H1 (cell line): Measurements from ENCODE around the gene METTL22. TPM values are rescaled to one million over a fixed set of nuclear protein-coding genes. Genes with fewer than 3 reads are reported as not detected.

Experiments used
- CTCF ChIA-PET: fragments of 300-600 bp; sonication (Branson Sonifier 250); formaldehyde crosslinking; loops from one replicate; lab custom pipeline; 2021; ENCODE audit not compliant: partially characterized antibody; lab: Charles Lee
- POLR2A ChIA-PET: fragments of 300-600 bp; sonication (Branson Sonifier 250); formaldehyde crosslinking; loops from one replicate; lab custom pipeline; 2021; ENCODE audit warnings: inconsistent platforms; ENCODE audit not compliant: partially characterized antibody; lab: Charles Lee
- DNase-seq, 2 experiments: peaks; one replicate each; pipeline versions ENCODE4 v3.0.0 to v3.0.0-alpha.2; 2010 to 2022; ENCODE audit warnings: low spot score in 2 of 2, low read depth in 1 of 2, mixed read lengths in 1 of 2
- FAIRE-seq: peaks from 2 replicates; lab custom pipeline; 2011; peaks lifted over from hg19 to GRCh38; lab: Jason Lieb, UNC
- H2AFZ ChIP-seq: 2 replicates; pipeline ENCODE4 v1.8.1; 2012; ENCODE audit warnings: low read length, inconsistent platforms
- H2AK5ac ChIP-seq: 2 replicates; pipeline ENCODE4 v1.6.1; 2013; ENCODE audit warnings: low read depth, low read length
- H2BK120ac ChIP-seq: replicated peaks from 2 replicates; pipeline ENCODE3; 2013; ENCODE audit warnings: low read depth, low read length, inconsistent platforms
- H2BK12ac ChIP-seq: 2 replicates; pipeline ENCODE4 v1.6.1; 2013; ENCODE audit warnings: low read depth, low read length
- H2BK15ac ChIP-seq: 2 replicates; pipeline ENCODE4 v1.6.1; 2013; ENCODE audit warnings: low read length
- H2BK20ac ChIP-seq: 2 replicates; pipeline ENCODE4 v1.6.1; 2013; ENCODE audit warnings: low read length
- H2BK5ac ChIP-seq: 2 replicates; pipeline ENCODE4 v1.6.1; 2013; ENCODE audit warnings: low read depth, low read length
- H3K14ac ChIP-seq: 2 replicates; pipeline ENCODE4 v1.6.1; 2013; ENCODE audit warnings: inconsistent platforms; ENCODE audit not compliant: insufficient read length
- H3K18ac ChIP-seq: 2 replicates; pipeline ENCODE4 v1.6.1; 2013; ENCODE audit warnings: low read length; ENCODE audit errors: extremely low read depth
- H3K23ac ChIP-seq: 2 replicates; pipeline ENCODE4 v1.6.1; 2013; ENCODE audit warnings: inconsistent platforms; ENCODE audit not compliant: insufficient read length
- H3K23me2 ChIP-seq: 2 replicates; pipeline ENCODE4 v1.6.1; 2013; ENCODE audit warnings: low read depth, low read length
- H3K27ac ChIP-seq: 2 replicates; pipeline ENCODE4 v1.6.1; 2011; ENCODE audit warnings: low read depth, low read length, inconsistent platforms
- H3K27me3 ChIP-seq, 4 experiments: replicated peaks in 1 of 4; 1 replicate in 1 of 4; 2 replicates in 3 of 4; pipeline versions ENCODE4 v1.6.1 to v1.8.1; 2011 to 2013; ENCODE audit warnings: low read length in 3 of 4, mild to moderate bottlenecking in 3 of 4, inconsistent platforms in 2 of 4, mixed read lengths in 2 of 4, moderate library complexity in 1 of 4; ENCODE audit not compliant: control insufficient read depth in 3 of 4, insufficient read depth in 3 of 4; ENCODE audit errors: extremely low read depth in 1 of 4
- H3K36me3 ChIP-seq, 4 experiments: 2 replicates each; pipeline versions ENCODE4 v1.6.1 to v1.8.1; 2011 to 2013; ENCODE audit warnings: mild to moderate bottlenecking in 4 of 4, low read length in 3 of 4, moderate library complexity in 2 of 4, control low read depth in 1 of 4, inconsistent platforms in 1 of 4; ENCODE audit not compliant: insufficient read depth in 4 of 4, control insufficient read depth in 2 of 4
- H3K4ac ChIP-seq: replicated peaks from 2 replicates; pipeline ENCODE3; 2013; ENCODE audit warnings: low read length, low read depth, mixed read lengths, inconsistent platforms; ENCODE audit not compliant: insufficient read length
- H3K4me1 ChIP-seq, 4 experiments: replicated peaks in 1 of 4; 1 replicate in 1 of 4; 2 replicates in 3 of 4; pipeline versions ENCODE4 v1.6.1 to v1.8.1; 2011 to 2013; ENCODE audit warnings: low read length in 3 of 4, inconsistent platforms in 2 of 4, mixed read lengths in 1 of 4; ENCODE audit not compliant: insufficient read depth in 4 of 4, control insufficient read depth in 3 of 4
- H3K4me2 ChIP-seq, 2 experiments: 2 replicates each; pipeline versions ENCODE4 v1.6.1 to v1.8.1; 2011 to 2013; ENCODE audit warnings: low read depth in 2 of 2, low read length in 2 of 2, control low read depth in 1 of 2, inconsistent platforms in 1 of 2, mild to moderate bottlenecking in 1 of 2; ENCODE audit not compliant: insufficient read depth in 1 of 2
- H3K4me3 ChIP-seq, 4 experiments: fragments of 200-600, 300-600 bp in 1 of 4; sonication (generic), shearing (Covaris generic), sonication (Bioruptor Twin) in 1 of 4; 2 replicates each; pipeline versions ENCODE4 v1.5.1 to v1.8.1; 2011 to 2016; ENCODE audit warnings: low read length in 4 of 4, low read depth in 3 of 4, control low read depth in 2 of 4, inconsistent platforms in 2 of 4, mild to moderate bottlenecking in 2 of 4, mixed read lengths in 1 of 4, moderate library complexity in 1 of 4; ENCODE audit not compliant: insufficient read depth in 2 of 4; ENCODE audit errors: extremely low read depth in 1 of 4
- H3K56ac ChIP-seq: replicated peaks from 2 replicates; pipeline ENCODE3; 2013; ENCODE audit warnings: low read depth, mild to moderate bottlenecking, mixed read lengths, low read length, inconsistent platforms; ENCODE audit not compliant: insufficient read length
- H3K79me1 ChIP-seq: 2 replicates; pipeline ENCODE4 v1.6.1; 2013; ENCODE audit warnings: low read depth, low read length, control low read depth
- H3K79me2 ChIP-seq, 2 experiments: 2 replicates each; pipeline versions ENCODE4 v1.6.1 to v1.8.1; 2012 to 2013; ENCODE audit warnings: low read length in 2 of 2, mild to moderate bottlenecking in 2 of 2, inconsistent platforms in 1 of 2; ENCODE audit not compliant: insufficient read depth in 2 of 2, control insufficient read depth in 1 of 2
- H3K9ac ChIP-seq, 4 experiments: replicated peaks in 1 of 4; 1 replicate in 1 of 4; 2 replicates in 3 of 4; pipeline versions ENCODE4 v1.6.1 to v1.8.1; 2011 to 2013; ENCODE audit warnings: low read depth in 3 of 4, low read length in 3 of 4, control low read depth in 2 of 4, mild to moderate bottlenecking in 2 of 4, moderate library complexity in 2 of 4, inconsistent platforms in 1 of 4; ENCODE audit errors: extremely low read depth in 1 of 4
- H3K9me3 ChIP-seq, 2 experiments: 2 replicates each; pipeline versions ENCODE4 v1.6.1 to v1.8.1; 2012 to 2013; ENCODE audit warnings: mild to moderate bottlenecking in 2 of 2, moderate library complexity in 2 of 2, control low read depth in 1 of 2, inconsistent platforms in 1 of 2, low read depth in 1 of 2, low read length in 1 of 2, mixed read lengths in 1 of 2; ENCODE audit not compliant: insufficient read depth in 2 of 2
- H4K20me1 ChIP-seq, 2 experiments: replicated peaks in 1 of 2; 2 replicates each; pipeline versions ENCODE3 to v1.8.1; 2011 to 2013; ENCODE audit warnings: inconsistent platforms in 2 of 2, low read length in 2 of 2, mild to moderate bottlenecking in 1 of 2; ENCODE audit not compliant: insufficient read depth in 2 of 2, control insufficient read depth in 1 of 2
- H4K5ac ChIP-seq: 2 replicates; pipeline ENCODE4 v1.6.1; 2013; ENCODE audit warnings: low read length, low read depth, mixed read lengths, inconsistent platforms; ENCODE audit not compliant: insufficient read length
- H4K8ac ChIP-seq: 2 replicates; pipeline ENCODE4 v1.8.0; 2013; ENCODE audit warnings: mild to moderate bottlenecking, moderate library complexity, low read length, inconsistent platforms; ENCODE audit not compliant: insufficient read depth; ENCODE audit errors: extremely low read depth
- H4K91ac ChIP-seq: replicated peaks from 2 replicates; pipeline ENCODE3; 2013; ENCODE audit warnings: low read length, mixed read lengths, inconsistent platforms; ENCODE audit not compliant: insufficient read length
- CTBP2 ChIP-seq: IDR thresholded peaks from 2 replicates; pipeline ENCODE4 v1.7.0; 2011; ENCODE audit warnings: borderline replicate concordance, mild to moderate bottlenecking, moderate library complexity, mixed read lengths, low read length; ENCODE audit not compliant: insufficient read depth, insufficient read length
- E2F6 ChIP-seq: IDR thresholded peaks from 2 replicates; pipeline ENCODE4 v1.6.1; 2012; ENCODE audit warnings: inconsistent platforms
- FOSL1 ChIP-seq: IDR thresholded peaks from 2 replicates; pipeline ENCODE4 v1.6.1; 2011; ENCODE audit warnings: mild to moderate bottlenecking, low read depth, low read length, moderate library complexity; ENCODE audit not compliant: insufficient read depth
- GABPA ChIP-seq: IDR thresholded peaks from 2 replicates; pipeline ENCODE4 v1.6.1; 2011; ENCODE audit warnings: mild to moderate bottlenecking, low read length, moderate library complexity, borderline replicate concordance; ENCODE audit not compliant: insufficient read depth
- KDM4A ChIP-seq: IDR thresholded peaks from one replicate; pipeline ENCODE4 v1.7.1; 2012; ENCODE audit warnings: low read depth, mild to moderate bottlenecking, moderate library complexity, low read length, inconsistent platforms; ENCODE audit not compliant: severe bottlenecking
- RAD21 ChIP-seq, 2 experiments: IDR thresholded peaks in 1 of 2; conservative IDR thresholded peaks in 1 of 2; 2 replicates each; pipeline ENCODE4 v1.6.1; 2011; ENCODE audit warnings: low read depth in 2 of 2, low read length in 2 of 2, improper control_type of control experiment in 1 of 2, inconsistent platforms in 1 of 2, mild to moderate bottlenecking in 1 of 2, moderate library complexity in 1 of 2
- RBBP5 ChIP-seq: IDR thresholded peaks from 2 replicates; pipeline ENCODE4 v1.7.1; 2012; ENCODE audit warnings: low read depth, mild to moderate bottlenecking, inconsistent platforms, low read length, moderate library complexity, borderline replicate concordance
- SP1 ChIP-seq: IDR thresholded peaks from 2 replicates; pipeline ENCODE4 v1.6.1; 2011; ENCODE audit warnings: low read depth, low read length
- TAF1 ChIP-seq: IDR thresholded peaks from 2 replicates; pipeline ENCODE4 v1.6.1; 2011; ENCODE audit warnings: mild to moderate bottlenecking, low read depth, low read length
- YY1 ChIP-seq: IDR thresholded peaks from 2 replicates; pipeline ENCODE4 v1.6.1; 2011; ENCODE audit warnings: low read depth, mild to moderate bottlenecking, low read length
- ZNF274 ChIP-seq: IDR thresholded peaks from 2 replicates; pipeline ENCODE4 v1.7.0; 2012; ENCODE audit warnings: low read length, borderline replicate concordance; ENCODE audit errors: extremely low read depth
- WGBS, 2 experiments: shearing (Covaris generic) in 1 of 2; methylation state at CpG; one replicate each; pipeline versions ENCODE4 v1.1.6 to v1.1.7; 2013 to 2015; ENCODE audit warnings: low lambda C conversion rate in 2 of 2, mixed read lengths in 2 of 2, inconsistent platforms in 1 of 2, low coverage in 1 of 2, missing lambda C conversion rate in 1 of 2; ENCODE audit not compliant: insufficient replicate concordance in 2 of 2, insufficient coverage in 1 of 2, insufficient read length in 1 of 2; ENCODE audit errors: extremely low coverage in 1 of 2, missing lambda C conversion rate in 1 of 2; 5-methylcytosine and 5-hydroxymethylcytosine counted together
- polyA plus RNA-seq, 7 experiments: library from polyadenylated mRNA; depleted of rRNA in 3 of 7; stranded (reverse) in 5 of 7; unstranded in 2 of 7; fragments of >200 nt in 5 of 7; fragments of 200-250 nt in 2 of 7; gene quantifications; 1 replicate in 5 of 7; 2 replicates in 1 of 7; 4 replicates in 1 of 7; pipeline versions ENCODE4 v1.2.1 to v1.2.3, GENCODE V29; 2011 to 2013; ENCODE audit warnings: missing spikeins in 2 of 7, mixed read lengths in 2 of 7
- total RNA-seq: library from RNA; stranded (reverse); fragmentation: NEBNext Ultra II Directional; extraction: Animal tissue kit (Norgen Biotek cat#: 25700); gene quantifications from 2 replicates; pipeline ENCODE4 v1.2.1, GENCODE V29; 2021
- TF ChIP-seq, protein P1 (sequence below): IDR thresholded peaks from 2 replicates; pipeline ENCODE4 v1.6.1; 2011; ENCODE audit warnings: low read length, improper control_type of control experiment

Gene METTL22
- total and polyA plus RNA-seq, 2 of the 8 experiments (the other 6 are each of a cell fraction or from before 2014, with no cell fraction given) = 56.7 to 85.2 TPM

- TF ChIP-seq ZNF274 (no peak), TAF1 (no peak), RBBP5 (no peak), RAD21 (IDR thresholded peaks at IDR 0.05 in 1 of 2, conservative IDR thresholded peaks at IDR 0.05 in 1 of 2; ENCODE audit: low read depth in 2 of 2, low read length in 2 of 2) (no peak), GABPA (no peak), KDM4A (no peak), CTBP2 (no peak), FOSL1 (no peak), YY1 (no peak), E2F6 (no peak), SP1 (no peak)
- TF ChIP-seq, protein P1, sequence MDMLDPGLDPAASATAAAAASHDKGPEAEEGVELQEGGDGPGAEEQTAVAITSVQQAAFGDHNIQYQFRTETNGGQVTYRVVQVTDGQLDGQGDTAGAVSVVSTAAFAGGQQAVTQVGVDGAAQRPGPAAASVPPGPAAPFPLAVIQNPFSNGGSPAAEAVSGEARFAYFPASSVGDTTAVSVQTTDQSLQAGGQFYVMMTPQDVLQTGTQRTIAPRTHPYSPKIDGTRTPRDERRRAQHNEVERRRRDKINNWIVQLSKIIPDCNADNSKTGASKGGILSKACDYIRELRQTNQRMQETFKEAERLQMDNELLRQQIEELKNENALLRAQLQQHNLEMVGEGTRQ = no peak
- no peak for FAIRE-seq
These were observed 30.0 kb upstream of the METTL22 start for GRCh38 chr16:8591451-8591850.

More at GRCh38 chr16:8591451-8591850, 30.0 kb upstream of the METTL22 start:
- Histone ChIP-seq H3K4me2 (no peak overlapping the region; a peak in 1 of 4 replicates), H2BK12ac (no peak overlapping the region), H2AK5ac (no peak overlapping the region), H3K27me3 (peaks cover 10 to 33% (median 21%) of the 10 kb centered on the region in 4 experiments), H3K79me1 (no peaks in the 10 kb centered on the region), H3K56ac (peak overlapping the region; percentile 7), H3K79me2 (no peaks in the 10 kb centered on the region), H4K8ac (no peak overlapping the region), H3K27ac (no peak overlapping the region), H3K4me3 (no peak overlapping the region), H3K18ac (no peak overlapping the region), H2BK5ac (no peak overlapping the region), H3K23ac (no peak overlapping the region), H2AFZ (no peak overlapping the region), H3K23me2 (peaks cover 25% of the 10 kb centered on the region), H3K9me3 (peaks cover 2 to 4% of the 10 kb centered on the region in 2 experiments; a peak in 2 of 4 replicates), H3K14ac (no peak overlapping the region), H2BK20ac (no peak overlapping the region), H2BK15ac (no peak overlapping the region), H2BK120ac (no peak overlapping the region), H3K4ac (no peak overlapping the region), H4K5ac (no peak overlapping the region), H4K91ac (no peak overlapping the region), H3K4me1 (peaks cover 0 to 12% (median 5%) of the 10 kb centered on the region in 4 experiments; a peak in 3 of 7 replicates), H4K20me1 (peaks cover 0 to 7% of the 10 kb centered on the region in 2 experiments), H3K9ac (no peak overlapping the region), H3K36me3 (no peaks in the 10 kb centered on the region)
- WGBS, 2 experiments = 92% methylated on average over 3 of the region's 3 CpGs; no CpG with 5 or more reads in 1 of the 2 experiments
- POLR2A ChIA-PET = interaction anchor here (1.7 kb wide), 1 partner anchor 11 kb away, joined by 3 read pairs; no protein-coding TSS in a partner anchor
- DNase-seq = no peak
- CTCF ChIA-PET = no interaction called here
